Neural cell (in vitro differentiated cells): ENCODE measurements around the gene ACBD6.

Source experiments
- CTCF ChIP-seq: fragments of 450-650 bp; IDR thresholded peaks from 2 replicates; pipeline ENCODE4 v1.5.1; 2014; ENCODE audit warnings: antibody characterized with exemption, mild to moderate bottlenecking, moderate library complexity; ENCODE audit not compliant: poor library complexity, severe bottlenecking
- EP300 ChIP-seq: fragments of 450-650 bp; conservative IDR thresholded peaks from 2 replicates; pipeline ENCODE4 v1.6.1; 2014; ENCODE audit warnings: antibody characterized with exemption, mild to moderate bottlenecking, moderate library complexity; ENCODE audit not compliant: poor library complexity, severe bottlenecking
- EZH2 ChIP-seq: fragments of 200-600, 300-800 bp; shearing (Covaris generic), sonication (generic); IDR thresholded peaks from 2 replicates; pipeline ENCODE4 v1.6.1; 2014; ENCODE audit warnings: antibody characterized with exemption, low read length, borderline replicate concordance, mild to moderate bottlenecking; ENCODE audit not compliant: insufficient read depth, poor library complexity, severe bottlenecking
- MXI1 ChIP-seq: fragments of 450-650 bp; conservative IDR thresholded peaks from 2 replicates; pipeline ENCODE4 v1.6.1; 2014; ENCODE audit warnings: antibody characterized with exemption, mild to moderate bottlenecking; ENCODE audit not compliant: poor library complexity, severe bottlenecking
- POLR2AphosphoS5 ChIP-seq: IDR thresholded peaks from 2 replicates; pipeline ENCODE4 v1.6.1; 2012
- RAD21 ChIP-seq: fragments of 450-650 bp; conservative IDR thresholded peaks from 2 replicates; pipeline ENCODE4 v1.6.1; 2014; ENCODE audit warnings: antibody characterized with exemption, mild to moderate bottlenecking, moderate library complexity
- REST ChIP-seq: IDR thresholded peaks from 2 replicates; pipeline ENCODE4 v1.6.1; 2012; ENCODE audit warnings: borderline replicate concordance
- SMC3 ChIP-seq: fragments of 450-650 bp; conservative IDR thresholded peaks from 2 replicates; pipeline ENCODE4 v1.6.1; 2014; ENCODE audit warnings: antibody characterized with exemption, mild to moderate bottlenecking, moderate library complexity; ENCODE audit not compliant: poor library complexity
- TAF1 ChIP-seq: IDR thresholded peaks from 2 replicates; pipeline ENCODE4 v1.6.1; 2012; ENCODE audit warnings: low read depth

GRCh38 chr1:180248731-180249681, 253.4 kb downstream of the ACBD6 start:
- TF ChIP-seq CTCF (no peak), EZH2 (no peak), POLR2AphosphoS5 (no peak), SMC3 (no peak), EP300 (no peak), REST (no peak), RAD21 (no peak), MXI1 (no peak), TAF1 (no peak)
